Upper lobe of left lung (tissue), 4 donors: ENCODE data around the gene FAT1.

Experiments
- CTCF ChIP-seq, 6 experiments: fragments of 450-650 bp in 4 of 6; fragments of 200-600 bp in 2 of 6; sonication (generic) in 2 of 6; IDR thresholded peaks; one replicate each; pipeline ENCODE4 v1.5.1; 2016 to 2019; ENCODE audit warnings: antibody characterized with exemption in 6 of 6
- EP300 ChIP-seq, 4 donors: sonication (generic); formaldehyde crosslinking; IDR thresholded peaks; one replicate each; pipeline ENCODE4 v1.5.1; 2017; ENCODE audit warnings: antibody characterized with exemption in 4 of 4, control low read depth in 2 of 4
- POLR2AphosphoS5 ChIP-seq, 2 donors: sonication (generic); formaldehyde crosslinking; IDR thresholded peaks; one replicate each; pipeline ENCODE4 v1.5.1; 2017; ENCODE audit warnings: antibody characterized with exemption in 2 of 2

DNA sequence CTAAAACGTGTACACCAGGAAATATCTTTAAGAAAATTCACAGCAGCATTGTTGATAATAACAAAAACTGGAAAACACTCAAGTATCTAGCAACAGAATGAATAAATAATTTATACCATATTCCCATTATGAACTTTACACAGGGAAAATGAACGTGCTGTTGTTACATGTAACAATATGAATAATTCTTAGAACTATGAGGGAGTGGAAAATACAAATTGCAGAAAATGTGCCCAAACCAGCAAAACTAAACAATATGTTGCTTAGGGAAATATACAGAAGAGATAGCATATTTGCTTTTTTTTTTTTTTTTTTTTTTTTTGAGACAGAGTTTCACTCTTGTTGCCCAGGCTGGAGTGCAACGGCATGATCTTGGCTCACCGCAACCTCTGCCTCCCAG, 14.8 kb upstream of the FAT1 start:
- TF ChIP-seq POLR2AphosphoS5 (IDR thresholded peaks at IDR 0.05) (no peak), CTCF (IDR thresholded peaks at IDR 0.05) (no peak), EP300 (IDR thresholded peaks at IDR 0.05) (no peak)
